Loucy (cell line): ENCODE data around the gene CTNND2.

Source experiments
- EZH2phosphoT487 ChIP-seq: fragments of 200-600 bp; IDR thresholded peaks from 2 replicates; pipeline ENCODE4 v1.6.1; 2018; ENCODE audit warnings: antibody characterized with exemption, mild to moderate bottlenecking, moderate library complexity, borderline replicate concordance
- TF ChIP-seq, protein P1 (sequence below): fragments of 200-600 bp; sonication (generic); conservative IDR thresholded peaks from 2 replicates; pipeline ENCODE4 v1.5.1; 2014; ENCODE audit warnings: mild to moderate bottlenecking, antibody characterized with exemption, low read length

DNA sequence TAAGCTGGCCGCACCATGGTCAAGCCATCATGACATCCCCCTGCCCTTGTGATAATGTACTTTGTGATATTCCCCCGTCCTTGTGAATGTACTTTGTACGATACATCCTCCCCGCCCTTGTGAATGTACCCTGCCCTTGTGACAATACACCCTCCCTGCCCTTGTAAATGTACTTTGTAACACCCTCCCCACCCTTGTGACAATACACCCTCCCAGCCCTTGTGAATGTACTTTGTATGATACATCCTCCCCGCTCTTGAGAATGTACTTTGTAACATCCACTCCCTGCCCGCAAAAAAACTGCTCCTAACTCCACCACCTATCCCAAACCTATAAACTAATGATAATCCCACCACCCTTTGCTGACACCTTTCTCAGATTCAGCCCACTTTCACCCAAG, 313.8 kb downstream of the CTNND2 start:
- TF ChIP-seq, protein P1, sequence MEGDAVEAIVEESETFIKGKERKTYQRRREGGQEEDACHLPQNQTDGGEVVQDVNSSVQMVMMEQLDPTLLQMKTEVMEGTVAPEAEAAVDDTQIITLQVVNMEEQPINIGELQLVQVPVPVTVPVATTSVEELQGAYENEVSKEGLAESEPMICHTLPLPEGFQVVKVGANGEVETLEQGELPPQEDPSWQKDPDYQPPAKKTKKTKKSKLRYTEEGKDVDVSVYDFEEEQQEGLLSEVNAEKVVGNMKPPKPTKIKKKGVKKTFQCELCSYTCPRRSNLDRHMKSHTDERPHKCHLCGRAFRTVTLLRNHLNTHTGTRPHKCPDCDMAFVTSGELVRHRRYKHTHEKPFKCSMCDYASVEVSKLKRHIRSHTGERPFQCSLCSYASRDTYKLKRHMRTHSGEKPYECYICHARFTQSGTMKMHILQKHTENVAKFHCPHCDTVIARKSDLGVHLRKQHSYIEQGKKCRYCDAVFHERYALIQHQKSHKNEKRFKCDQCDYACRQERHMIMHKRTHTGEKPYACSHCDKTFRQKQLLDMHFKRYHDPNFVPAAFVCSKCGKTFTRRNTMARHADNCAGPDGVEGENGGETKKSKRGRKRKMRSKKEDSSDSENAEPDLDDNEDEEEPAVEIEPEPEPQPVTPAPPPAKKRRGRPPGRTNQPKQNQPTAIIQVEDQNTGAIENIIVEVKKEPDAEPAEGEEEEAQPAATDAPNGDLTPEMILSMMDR, result no peak
- TF ChIP-seq EZH2phosphoT487, result no peak
